Lung (tissue), 12 donors: ENCODE results near the gene ATP1B3. TPM values are rescaled to one million over a fixed set of nuclear protein-coding genes. Genes with fewer than 3 reads are reported as not detected.

Source experiments
- ATAC-seq: fragments of 200-7000 bp; cut with Tn5 transposase; one replicate; pipeline ENCODE4 v1.9.1; 2020; ENCODE audit warnings: moderate number of reproducible peaks; ENCODE audit not compliant: insufficient read depth, low FRiP score
- DNase-seq, 3 donors: peaks; one replicate each; pipeline ENCODE4 v3.0.0-alpha.2; 2013 to 2017
- H3K27ac ChIP-seq, 2 donors: one replicate each; pipeline ENCODE4 v1.5.1; 2013; ENCODE audit warnings: mild to moderate bottlenecking in 2 of 2, moderate library complexity in 2 of 2, control low read depth in 1 of 2, inconsistent platforms in 1 of 2, low read depth in 1 of 2, low read length in 1 of 2
- H3K27me3 ChIP-seq, 3 donors: one replicate each; pipeline ENCODE4 v1.5.1; 2013; ENCODE audit warnings: low read length in 2 of 3; ENCODE audit not compliant: control insufficient read depth in 3 of 3, insufficient read depth in 3 of 3
- H3K36me3 ChIP-seq, 4 donors: one replicate each; pipeline ENCODE4 v1.5.1; 2013; ENCODE audit warnings: low read length in 4 of 4, mild to moderate bottlenecking in 1 of 4, moderate library complexity in 1 of 4; ENCODE audit not compliant: control insufficient read depth in 4 of 4, insufficient read depth in 4 of 4
- H3K4me1 ChIP-seq, 5 donors: one replicate each; pipeline ENCODE4 v1.5.1; 2013; ENCODE audit warnings: low read length in 5 of 5, mild to moderate bottlenecking in 2 of 5, moderate library complexity in 1 of 5; ENCODE audit not compliant: control insufficient read depth in 5 of 5, insufficient read depth in 5 of 5
- H3K4me3 ChIP-seq: one replicate; pipeline ENCODE4 v1.5.1; 2013; ENCODE audit warnings: mild to moderate bottlenecking, control low read depth, moderate library complexity
- H3K9ac ChIP-seq, 2 donors: one replicate each; pipeline ENCODE4 v1.5.1; 2013; ENCODE audit warnings: low read length in 2 of 2, control low read depth in 1 of 2; ENCODE audit not compliant: insufficient read depth in 1 of 2
- H3K9me3 ChIP-seq, 4 donors: one replicate each; pipeline ENCODE4 v1.5.1; 2013; ENCODE audit warnings: low read length in 3 of 4, mild to moderate bottlenecking in 1 of 4, moderate library complexity in 1 of 4; ENCODE audit not compliant: control insufficient read depth in 4 of 4, insufficient read depth in 3 of 4
- whole genome bisulfite sequencing, 2 donors: extraction: QIAGEN DNeasy Blood & Tissue Kit; methylation state at CpG; one replicate each; pipeline ENCODE4 v1.1.7; 2013; 5-methylcytosine and 5-hydroxymethylcytosine counted together
- polyA plus RNA-seq, 2 donors: library from polyadenylated mRNA; stranded (reverse); fragments of 200-250 nt; gene quantifications; one replicate each; pipeline ENCODE4 v1.2.1, GENCODE V29; 2013
- total RNA-seq, 2 donors: library from RNA; depleted of rRNA in 1 of 2; stranded (reverse); fragments of >200 nt in 1 of 2; gene quantifications; one replicate each; pipeline ENCODE4 v1.2.1, GENCODE V29; 2014 to 2021
- TF ChIP-seq, protein P1 (sequence below): IDR thresholded peaks from 2 replicates; pipeline ENCODE4 v1.5.1; 2012; ENCODE audit warnings: mild to moderate bottlenecking; ENCODE audit errors: control extremely low read depth, extremely low read depth
- donor health status: control.
- donor health status: control.
- donor health status: Bipolar disorder and iron deficiency.
- donor health status: healthy.
- donor health status: DM: yes; HTN: yes; CAD: no.

Gene ATP1B3
- total and polyA plus RNA-seq, 4 donors = 33.4 to 160 (median 128) TPM

DNA sequence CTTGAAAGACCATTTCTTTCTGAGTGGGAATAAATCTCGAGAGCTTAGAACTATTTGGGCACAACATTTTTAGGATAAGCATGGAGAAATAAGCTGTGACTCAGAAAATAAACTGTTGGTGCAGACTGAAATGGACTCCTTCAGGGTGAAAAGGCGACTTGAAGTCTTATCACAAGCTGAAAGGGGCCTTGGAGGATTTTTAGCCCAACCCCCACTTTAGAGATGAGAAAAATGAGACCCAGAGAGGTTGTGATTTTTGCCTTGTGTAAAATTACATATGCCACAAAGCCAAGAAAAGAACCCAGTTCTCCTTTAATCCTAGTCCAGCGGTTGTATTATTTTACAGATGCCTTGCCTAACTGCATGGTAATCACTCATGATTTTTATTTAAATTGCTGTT is 1.5 kb downstream of the ATP1B3 start:
- H3K36me3 ChIP-seq = peaks cover 0 to 1% (median 0%) of the 10 kb centered on the region in 4 donors
- no peak for ATAC-seq
- DNase-seq = peak in 1 of 3 donors; percentile 34

DNA sequence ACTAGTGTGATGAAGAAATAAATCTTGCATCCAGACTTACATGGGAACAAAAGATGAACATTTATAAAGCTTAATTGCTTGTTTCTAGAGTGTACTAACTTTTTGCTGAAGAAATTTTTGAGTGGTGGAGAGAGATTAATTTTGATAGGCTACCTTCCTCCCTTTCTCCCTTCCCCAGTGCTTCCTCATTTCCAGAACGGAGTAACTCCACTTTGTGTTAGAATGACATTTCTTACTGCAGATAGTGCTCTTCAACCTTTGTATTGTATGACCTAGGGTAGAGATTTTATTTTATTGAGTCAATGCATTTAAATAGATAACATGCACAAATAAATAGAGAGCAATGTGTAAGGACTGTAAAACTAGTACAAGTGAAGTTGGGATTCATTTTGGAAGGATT is 1.9 kb downstream of the ATP1B3 start:
- 9 to 39% methylated on average over 1 of the region's 1 CpG for WGBS, 2 donors
- H3K9ac ChIP-seq = peak overlapping the region in 1 of 2 donors; percentile 84
- peaks cover 0 to 19% (median 5%) of the 10 kb centered on the region in 5 donors for H3K4me1 ChIP-seq

More for the DNA sequence above, 1.5 kb downstream of the ATP1B3 start:
- H3K27ac ChIP-seq = no peak overlapping the region
- WGBS, 2 donors = 40 to 54% methylated on average over 3 of the region's 3 CpGs
- H3K9ac ChIP-seq = peak overlapping the region in 1 of 2 donors; percentile 84
- TF ChIP-seq, protein P1, sequence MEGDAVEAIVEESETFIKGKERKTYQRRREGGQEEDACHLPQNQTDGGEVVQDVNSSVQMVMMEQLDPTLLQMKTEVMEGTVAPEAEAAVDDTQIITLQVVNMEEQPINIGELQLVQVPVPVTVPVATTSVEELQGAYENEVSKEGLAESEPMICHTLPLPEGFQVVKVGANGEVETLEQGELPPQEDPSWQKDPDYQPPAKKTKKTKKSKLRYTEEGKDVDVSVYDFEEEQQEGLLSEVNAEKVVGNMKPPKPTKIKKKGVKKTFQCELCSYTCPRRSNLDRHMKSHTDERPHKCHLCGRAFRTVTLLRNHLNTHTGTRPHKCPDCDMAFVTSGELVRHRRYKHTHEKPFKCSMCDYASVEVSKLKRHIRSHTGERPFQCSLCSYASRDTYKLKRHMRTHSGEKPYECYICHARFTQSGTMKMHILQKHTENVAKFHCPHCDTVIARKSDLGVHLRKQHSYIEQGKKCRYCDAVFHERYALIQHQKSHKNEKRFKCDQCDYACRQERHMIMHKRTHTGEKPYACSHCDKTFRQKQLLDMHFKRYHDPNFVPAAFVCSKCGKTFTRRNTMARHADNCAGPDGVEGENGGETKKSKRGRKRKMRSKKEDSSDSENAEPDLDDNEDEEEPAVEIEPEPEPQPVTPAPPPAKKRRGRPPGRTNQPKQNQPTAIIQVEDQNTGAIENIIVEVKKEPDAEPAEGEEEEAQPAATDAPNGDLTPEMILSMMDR = no peak
- no peak overlapping the region for H3K4me3 ChIP-seq
- no peaks in the 10 kb centered on the region for H3K27me3 ChIP-seq
- no peaks in the 10 kb centered on the region for H3K9me3 ChIP-seq
- H3K4me1 ChIP-seq = peaks cover 0 to 19% (median 5%) of the 10 kb centered on the region in 5 donors

DNA sequence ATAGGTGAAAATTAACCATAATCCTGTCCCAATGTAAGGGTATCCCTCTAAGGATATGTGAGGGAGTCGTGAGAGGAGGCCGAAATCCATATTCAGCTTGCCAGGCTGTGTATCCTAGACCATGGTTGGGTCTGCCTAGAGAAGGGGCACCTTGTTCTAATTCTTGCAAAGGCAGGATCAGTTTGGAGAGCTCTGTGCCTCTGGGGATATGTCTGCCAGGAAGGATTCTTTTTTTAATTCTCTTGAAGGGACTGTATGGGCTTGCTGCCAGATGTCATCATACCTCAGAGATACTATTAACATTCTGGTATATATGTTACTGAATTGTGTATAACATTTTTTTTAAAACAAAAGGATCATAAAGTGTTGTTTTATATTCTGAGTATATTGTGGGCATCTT is 2.4 kb downstream of the ATP1B3 start:
- no peak overlapping the region for H3K9ac ChIP-seq
- no peak overlapping the region for H3K27ac ChIP-seq
- peaks cover 0 to 3% (median 0%) of the 10 kb centered on the region in 4 donors for H3K36me3 ChIP-seq
- H3K27me3 ChIP-seq = no peaks in the 10 kb centered on the region
- H3K9me3 ChIP-seq = no peaks in the 10 kb centered on the region
- 86 to 88% methylated on average over 2 of the region's 2 CpGs for WGBS, 2 donors
- H3K4me3 ChIP-seq = no peak overlapping the region
- peak in 2 of 3 donors; percentile 22 to 41 for DNase-seq
- ATAC-seq = no peak
- H3K4me1 ChIP-seq = peaks cover 0 to 19% (median 5%) of the 10 kb centered on the region in 5 donors
- TF ChIP-seq, protein P1 = no peak

More for the DNA sequence above, 1.9 kb downstream of the ATP1B3 start:
- TF ChIP-seq, protein P1 = no peak
- Histone ChIP-seq H3K27me3 (no peaks in the 10 kb centered on the region), H3K36me3 (peaks cover 0 to 3% (median 0%) of the 10 kb centered on the region in 4 donors), H3K27ac (no peak overlapping the region), H3K4me3 (no peak overlapping the region), H3K9me3 (no peaks in the 10 kb centered on the region)
- no peak for ATAC-seq
- DNase-seq = no peak

DNA sequence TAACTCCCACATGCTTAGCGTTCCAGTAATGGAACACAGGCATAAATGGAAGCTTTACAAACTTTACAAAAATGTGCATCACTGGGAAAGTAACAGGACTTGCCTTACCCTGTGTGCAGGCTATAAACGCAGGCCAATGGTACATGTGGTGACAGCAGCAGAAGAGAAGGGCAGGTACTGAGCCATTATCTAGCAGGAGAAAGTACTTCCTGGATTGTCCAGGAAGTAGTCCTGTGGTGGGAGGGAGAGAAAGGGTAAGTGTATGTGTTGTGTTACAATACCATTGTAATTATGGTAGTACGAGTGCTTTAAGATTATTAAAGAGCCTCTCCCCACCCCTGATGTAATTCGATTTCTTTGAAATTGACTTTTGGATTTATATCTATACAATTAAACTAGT is 5.3 kb downstream of the ATP1B3 start:
- Histone ChIP-seq H3K36me3 (peaks cover 0 to 7% (median 2%) of the 10 kb centered on the region in 4 donors), H3K4me3 (no peak overlapping the region), H3K4me1 (peaks cover 0 to 14% (median 5%) of the 10 kb centered on the region in 5 donors), H3K27ac (no peak overlapping the region), H3K9ac (no peak overlapping the region), H3K27me3 (no peaks in the 10 kb centered on the region), H3K9me3 (no peaks in the 10 kb centered on the region)
- ATAC-seq = no peak
- WGBS, 2 donors = 86 to 89% methylated on average over 4 of the region's 4 CpGs
- no peak for DNase-seq
- TF ChIP-seq, protein P1 = no peak
